K562 (cell line): Measurements from ENCODE around the gene GOLGA6B. TPM values are rescaled to one million over a fixed set of nuclear protein-coding genes. Genes with fewer than 3 reads are reported as not detected.

ENCODE experiments used
- DDX20 ChIP-seq: fragments of 450-650 bp; IDR thresholded peaks from 2 replicates; pipeline ENCODE4 v1.6.1; 2016; ENCODE audit warnings: missing genetic modification characterization, low read depth, mild to moderate bottlenecking, missing compliant biosample characterization, moderate library complexity
- MGA ChIP-seq: fragments of 450-650 bp; IDR thresholded peaks from 2 replicates; pipeline ENCODE4 v1.6.1; 2016; ENCODE audit warnings: mild to moderate bottlenecking, moderate library complexity
- PHF8 ChIP-seq: fragments of 200-600 bp; sonication (generic); IDR thresholded peaks from 2 replicates; pipeline ENCODE4 v1.6.1; 2012; ENCODE audit warnings: mixed run types, mild to moderate bottlenecking, inconsistent platforms, low read length, moderate library complexity, borderline replicate concordance
- SNIP1 ChIP-seq: fragments of 450-650 bp; IDR thresholded peaks from 2 replicates; pipeline ENCODE4 v1.7.1; 2017; ENCODE audit warnings: low read depth, mild to moderate bottlenecking
- ZFX ChIP-seq: sonication (generic); formaldehyde crosslinking; IDR thresholded peaks from 2 replicates; pipeline ENCODE4 v1.8.0; 2022; ENCODE audit warnings: mild to moderate bottlenecking, missing genetic modification reagents, moderate library complexity
- ZNF75A ChIP-seq: fragments of 450-650 bp; formaldehyde crosslinking; IDR thresholded peaks from 2 replicates; pipeline ENCODE4 v1.4.0; 2020; ENCODE audit warnings: mild to moderate bottlenecking
- polyA plus RNA-seq, 8 experiments: library from polyadenylated mRNA; depleted of rRNA in 4 of 8; stranded (reverse) in 5 of 8; unstranded in 3 of 8; fragments of >200 nt; fragmentation: Nextera tagmentation in 2 of 8; fragmentation: Illumina TruSeq in 1 of 8; extraction: Ambion mirVana in 2 of 8; extraction: Trizol in 1 of 8; gene quantifications; 2 replicates each; pipeline versions ENCODE4 v1.2.1 to v1.2.3, GENCODE V29; 2011 to 2014; ENCODE audit warnings: inconsistent platforms in 1 of 8, missing spikeins in 1 of 8
- total RNA-seq, 7 experiments: library from RNA; depleted of rRNA in 6 of 7; stranded (reverse); fragments of >200 nt in 6 of 7; fragmentation: Illumina TruSeq in 2 of 7; extraction: Trizol in 2 of 7; gene quantifications; 2 replicates each; pipeline versions ENCODE4 v1.2.1 to v1.2.3, GENCODE V29; 2011 to 2021; ENCODE audit warnings: low replicate concordance in 1 of 7
- TF ChIP-seq, protein P1 (sequence below): sonication (generic); formaldehyde crosslinking; IDR thresholded peaks from 2 replicates; pipeline ENCODE4 v1.8.1; 2023; ENCODE audit warnings: mild to moderate bottlenecking, missing genetic modification reagents
- TF ChIP-seq, protein P2 (sequence below), 2 experiments: fragments of 150-350 bp in 1 of 2; IDR thresholded peaks; 2 replicates each; pipeline ENCODE4 v1.6.1; 2012 to 2016; ENCODE audit warnings: low read depth in 2 of 2, low read length in 2 of 2, mild to moderate bottlenecking in 1 of 2, moderate library complexity in 1 of 2

Gene GOLGA6B
- total and polyA plus RNA-seq, 9 of the 15 experiments (the other 6 are each of a cell fraction or from before 2014, with no cell fraction given), result not detected

- TF ChIP-seq MGA, result no peak
- TF ChIP-seq ZNF75A (CRISPR knock-in tag), result no peak
- TF ChIP-seq, protein P1, sequence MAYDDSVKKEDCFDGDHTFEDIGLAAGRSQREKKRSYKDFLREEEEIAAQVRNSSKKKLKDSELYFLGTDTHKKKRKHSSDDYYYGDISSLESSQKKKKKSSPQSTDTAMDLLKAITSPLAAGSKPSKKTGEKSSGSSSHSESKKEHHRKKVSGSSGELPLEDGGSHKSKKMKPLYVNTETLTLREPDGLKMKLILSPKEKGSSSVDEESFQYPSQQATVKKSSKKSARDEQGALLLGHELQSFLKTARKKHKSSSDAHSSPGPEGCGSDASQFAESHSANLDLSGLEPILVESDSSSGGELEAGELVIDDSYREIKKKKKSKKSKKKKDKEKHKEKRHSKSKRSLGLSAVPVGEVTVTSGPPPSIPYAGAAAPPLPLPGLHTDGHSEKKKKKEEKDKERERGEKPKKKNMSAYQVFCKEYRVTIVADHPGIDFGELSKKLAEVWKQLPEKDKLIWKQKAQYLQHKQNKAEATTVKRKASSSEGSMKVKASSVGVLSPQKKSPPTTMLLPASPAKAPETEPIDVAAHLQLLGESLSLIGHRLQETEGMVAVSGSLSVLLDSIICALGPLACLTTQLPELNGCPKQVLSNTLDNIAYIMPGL, result no peak
- no peak for TF ChIP-seq SNIP1
- no peak for TF ChIP-seq DDX20 (tag)
- TF ChIP-seq ZFX (CRISPR knock-in tag), result no peak
- no peak for TF ChIP-seq PHF8
- TF ChIP-seq, protein P2, sequence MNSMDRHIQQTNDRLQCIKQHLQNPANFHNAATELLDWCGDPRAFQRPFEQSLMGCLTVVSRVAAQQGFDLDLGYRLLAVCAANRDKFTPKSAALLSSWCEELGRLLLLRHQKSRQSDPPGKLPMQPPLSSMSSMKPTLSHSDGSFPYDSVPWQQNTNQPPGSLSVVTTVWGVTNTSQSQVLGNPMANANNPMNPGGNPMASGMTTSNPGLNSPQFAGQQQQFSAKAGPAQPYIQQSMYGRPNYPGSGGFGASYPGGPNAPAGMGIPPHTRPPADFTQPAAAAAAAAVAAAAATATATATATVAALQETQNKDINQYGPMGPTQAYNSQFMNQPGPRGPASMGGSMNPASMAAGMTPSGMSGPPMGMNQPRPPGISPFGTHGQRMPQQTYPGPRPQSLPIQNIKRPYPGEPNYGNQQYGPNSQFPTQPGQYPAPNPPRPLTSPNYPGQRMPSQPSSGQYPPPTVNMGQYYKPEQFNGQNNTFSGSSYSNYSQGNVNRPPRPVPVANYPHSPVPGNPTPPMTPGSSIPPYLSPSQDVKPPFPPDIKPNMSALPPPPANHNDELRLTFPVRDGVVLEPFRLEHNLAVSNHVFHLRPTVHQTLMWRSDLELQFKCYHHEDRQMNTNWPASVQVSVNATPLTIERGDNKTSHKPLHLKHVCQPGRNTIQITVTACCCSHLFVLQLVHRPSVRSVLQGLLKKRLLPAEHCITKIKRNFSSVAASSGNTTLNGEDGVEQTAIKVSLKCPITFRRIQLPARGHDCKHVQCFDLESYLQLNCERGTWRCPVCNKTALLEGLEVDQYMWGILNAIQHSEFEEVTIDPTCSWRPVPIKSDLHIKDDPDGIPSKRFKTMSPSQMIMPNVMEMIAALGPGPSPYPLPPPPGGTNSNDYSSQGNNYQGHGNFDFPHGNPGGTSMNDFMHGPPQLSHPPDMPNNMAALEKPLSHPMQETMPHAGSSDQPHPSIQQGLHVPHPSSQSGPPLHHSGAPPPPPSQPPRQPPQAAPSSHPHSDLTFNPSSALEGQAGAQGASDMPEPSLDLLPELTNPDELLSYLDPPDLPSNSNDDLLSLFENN (IDR thresholded peaks at IDR 0.05; ENCODE audit: low read depth in 2 of 2, low read length in 2 of 2), result no peak
Measured at GRCh38 chr15:72616491-72617210, 37.8 kb upstream of the GOLGA6B start (continued).
